Activated gamma-delta T cell treated with anti-CD3 and anti-CD28 coated beads, Interleukin-2, amount 50 U/mL, for 16 hours (primary cell): ENCODE results near the gene DAB2IP.

ENCODE experiments used
- DNase-seq: peaks from one replicate; pipeline ENCODE4 v3.0.0-alpha.2; 2020; ENCODE audit warnings: low read depth

The DAB2IP gene

GRCh38 chr9:121645003-121645402 lies 6.4 kb upstream of the DAB2IP start:
- DNase-seq, result no peak

DNA sequence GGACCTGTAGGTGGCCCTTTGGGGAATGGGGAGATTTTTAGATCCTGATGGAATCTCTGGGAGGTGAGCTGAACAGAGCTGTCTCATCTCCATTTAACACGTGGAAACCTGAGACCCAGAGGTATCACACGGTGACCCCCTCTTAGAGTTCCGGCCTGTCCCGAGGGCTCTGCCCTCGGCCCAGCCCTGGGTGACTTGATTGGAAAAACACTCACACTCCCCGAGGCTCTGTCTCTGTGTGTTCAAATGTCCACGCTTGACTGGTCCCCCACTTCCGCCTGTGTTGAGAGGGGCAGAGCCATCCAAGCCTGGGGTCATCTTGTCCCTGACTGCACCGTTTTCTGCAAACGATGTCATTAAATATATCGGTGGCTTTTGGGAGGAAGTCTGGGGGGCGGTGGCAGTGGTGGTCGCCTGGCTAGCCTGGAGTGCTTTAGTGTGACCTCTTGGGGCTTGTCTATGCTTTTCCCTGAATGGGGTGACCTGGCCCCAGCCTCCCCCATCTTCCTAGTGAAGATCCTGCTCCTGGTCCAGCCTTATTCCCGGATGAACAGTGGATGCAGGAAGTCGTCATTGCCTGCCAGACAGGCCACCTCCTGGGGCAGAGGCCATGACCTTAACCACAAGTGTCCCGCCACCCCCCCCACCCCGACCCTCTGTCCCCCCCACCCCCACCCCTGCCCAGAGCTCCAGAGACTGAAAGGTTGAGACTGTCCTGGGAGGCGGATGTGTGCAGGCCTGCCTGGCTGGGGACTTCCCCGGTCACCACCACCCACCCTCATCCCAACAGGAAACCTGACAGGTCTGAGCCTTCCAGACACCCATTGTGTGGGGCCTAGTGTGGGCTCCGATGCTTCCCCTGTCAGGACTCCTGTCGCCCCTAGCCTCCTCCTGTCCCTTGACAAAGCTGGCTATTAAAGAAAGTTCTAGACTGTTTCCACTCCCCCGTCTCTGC lies 5.3 kb upstream of the DAB2IP start:
- no peak for DNase-seq

GRCh38 chr9:121646992-121647391 lies 4.4 kb upstream of the DAB2IP start:
- no peak for DNase-seq

GRCh38 chr9:121648172-121648571 lies 3.3 kb upstream of the DAB2IP start:
- DNase-seq, result no peak

- DNase-seq, result no peak
Observed at GRCh38 chr9:121648799-121649198, 2.6 kb upstream of the DAB2IP start.

DNA sequence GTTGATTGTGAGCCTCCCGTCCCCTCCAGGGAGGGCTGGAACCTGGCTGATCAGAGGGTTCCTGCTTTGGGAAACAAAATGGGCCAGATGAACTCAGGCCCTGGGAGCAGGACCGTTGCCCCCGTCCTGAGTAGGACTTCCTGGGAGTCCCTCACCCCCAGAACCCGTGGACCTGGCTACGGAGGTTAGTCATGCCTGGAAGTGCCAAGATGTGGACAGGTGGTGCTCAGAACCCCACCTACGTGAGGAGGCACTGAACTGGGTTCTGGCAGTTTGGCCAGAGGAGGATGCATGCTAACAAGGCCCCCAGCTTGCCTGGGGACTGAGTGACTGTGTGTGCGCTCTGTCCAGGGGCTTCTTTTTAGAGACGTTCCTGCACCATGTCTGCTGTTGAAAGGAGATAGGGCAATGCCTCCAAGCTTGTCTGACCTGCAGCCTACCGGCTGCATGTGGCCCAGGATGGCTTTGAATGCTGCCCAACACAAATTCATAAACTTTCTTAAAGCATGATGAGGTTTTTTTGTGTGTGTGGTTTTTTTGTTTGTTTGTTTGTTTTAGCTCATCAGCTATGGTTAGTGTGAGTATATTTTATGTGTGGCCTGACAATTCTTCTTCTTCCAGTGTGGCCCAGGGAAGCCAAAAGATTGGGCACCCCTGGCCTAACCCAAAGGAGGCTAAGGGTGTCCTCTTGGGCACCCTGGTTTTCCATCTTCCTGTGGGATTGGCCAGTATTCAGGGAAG lies 1.8 kb upstream of the DAB2IP start:
- no peak for DNase-seq

DNA sequence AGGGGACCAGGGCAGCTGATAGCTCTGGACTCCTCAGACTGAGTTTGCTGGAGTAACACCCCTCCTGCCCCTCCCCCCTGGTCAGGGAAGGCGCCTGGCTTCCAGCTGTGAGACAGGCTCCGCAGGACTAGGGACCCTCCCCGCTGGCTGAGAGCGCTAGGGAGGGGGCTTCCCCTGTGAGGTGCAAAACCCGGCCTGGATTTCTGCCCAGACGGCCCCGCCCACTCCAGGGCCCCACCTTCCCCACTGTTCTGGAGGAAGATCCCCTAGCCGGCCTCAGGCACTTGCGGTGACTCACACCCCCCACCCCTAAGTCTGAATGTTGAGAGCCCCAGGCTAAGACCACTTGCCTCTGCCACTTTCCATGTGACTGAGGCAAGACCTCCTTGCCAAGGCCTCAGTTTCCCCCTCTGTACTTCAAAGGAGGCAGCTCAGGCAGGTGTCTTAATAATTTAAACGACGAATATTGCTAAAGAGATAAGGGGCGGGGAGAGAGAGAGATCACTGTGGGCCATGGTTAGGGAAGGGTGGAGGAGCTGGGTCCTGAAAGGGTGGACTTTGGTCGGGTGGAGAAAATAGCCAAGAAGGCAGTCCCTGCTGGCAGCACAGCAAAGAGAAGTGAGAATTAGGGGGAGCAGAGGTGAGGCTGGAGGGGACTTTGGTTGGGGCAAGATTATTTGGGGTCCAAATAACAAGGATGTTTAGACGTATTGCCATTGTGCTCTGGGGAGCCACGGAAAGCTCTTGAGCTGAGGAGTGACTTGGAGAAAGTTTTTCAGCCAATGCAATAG lies 1.0 kb upstream of the DAB2IP start:
- no peak for DNase-seq

DNA sequence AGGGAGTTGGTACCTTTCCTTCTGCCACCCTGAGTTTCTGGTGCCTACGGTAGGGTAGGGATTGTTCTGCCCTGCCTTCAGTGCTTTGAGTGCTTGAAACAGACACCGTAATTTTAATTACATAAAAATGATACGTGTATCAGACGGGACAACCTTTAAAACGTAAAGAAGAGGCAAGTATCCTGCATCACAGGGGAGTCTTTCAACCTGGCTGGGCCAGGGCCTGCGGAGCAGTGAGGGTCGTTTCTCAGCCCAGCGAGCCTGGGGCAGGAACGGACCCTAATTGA lies 483 bp upstream of the DAB2IP start:
- no peak for DNase-seq

GRCh38 chr9:121652021-121652837 lies 795 bp downstream of the DAB2IP start:
- DNase-seq, result no peak

DNA sequence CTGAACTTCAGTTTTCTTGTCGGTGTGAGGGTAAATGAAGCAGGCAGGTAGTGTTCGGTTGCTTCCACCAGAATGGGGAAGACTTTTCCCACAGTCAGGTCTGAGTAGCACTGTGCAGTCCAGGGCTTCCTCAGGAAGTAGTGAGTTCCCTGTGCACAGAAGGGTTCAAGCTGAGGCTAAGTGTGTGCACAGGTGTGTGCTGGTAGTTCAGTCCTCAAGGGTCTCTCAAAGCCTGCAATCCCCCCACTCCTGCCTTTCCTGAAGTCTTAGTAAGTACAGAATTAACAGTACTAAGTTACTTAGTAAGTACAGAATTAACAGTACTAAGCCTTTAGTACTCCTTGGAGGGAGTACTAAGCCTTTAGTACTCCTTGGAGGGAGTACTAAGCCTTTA lies 1.4 kb downstream of the DAB2IP start:
- DNase-seq, result no peak

GRCh38 chr9:121654499-121655140 lies 3.2 kb downstream of the DAB2IP start:
- DNase-seq, result no peak

DNA sequence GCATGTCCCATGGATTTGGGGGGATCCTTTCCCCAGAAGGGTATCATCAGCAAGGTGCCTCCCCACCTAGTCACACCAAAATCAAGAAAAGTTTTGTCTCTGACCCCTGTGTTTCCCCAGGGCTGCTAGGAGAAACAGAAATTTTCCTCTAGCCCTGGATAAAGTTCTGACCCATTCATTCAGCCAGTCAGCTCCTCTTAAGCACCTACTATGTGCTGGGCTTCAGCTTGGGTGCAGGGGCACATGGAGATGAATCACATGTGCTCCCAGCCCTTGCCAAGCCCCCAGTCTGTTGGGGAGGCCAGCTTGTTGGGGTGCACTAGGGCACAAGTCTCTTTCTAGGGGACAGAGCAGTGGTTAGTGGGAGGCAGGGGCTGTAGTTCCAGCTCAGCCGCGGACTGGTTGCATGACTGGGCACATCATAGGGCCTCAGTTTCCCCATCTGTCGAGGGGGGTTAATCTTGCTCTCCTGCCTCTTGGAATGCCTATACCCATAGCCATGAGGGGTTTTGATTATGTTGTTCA lies 3.9 kb downstream of the DAB2IP start:
- DNase-seq, result no peak

DNA sequence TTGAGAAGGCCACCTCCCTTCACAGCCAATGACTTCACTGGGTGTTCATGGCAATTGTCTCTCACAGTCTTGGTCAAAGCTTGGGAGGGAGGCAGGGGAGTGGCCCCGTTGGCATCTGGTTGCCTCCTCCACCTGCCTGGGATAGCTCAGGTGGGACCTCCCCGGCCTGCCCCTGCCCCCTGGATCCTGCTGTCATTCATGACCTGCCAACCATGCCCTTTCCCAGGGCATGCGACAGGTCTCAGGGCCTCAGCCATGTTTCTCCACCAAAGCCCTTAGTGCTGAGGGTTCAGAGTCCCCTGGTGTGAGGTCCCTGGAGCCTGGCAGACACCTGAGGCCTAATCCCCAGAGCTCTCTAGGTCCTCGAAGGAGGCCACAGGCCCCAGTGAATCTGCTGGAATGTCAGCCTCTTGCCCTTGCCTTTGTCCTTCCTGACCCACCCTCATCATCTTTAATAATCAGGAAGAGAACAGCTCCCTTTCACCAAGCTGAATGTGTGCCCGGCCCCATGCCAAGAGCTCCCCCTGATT lies 5.6 kb downstream of the DAB2IP start:
- DNase-seq, result no peak

GRCh38 chr9:121658166-121658565 lies 6.7 kb downstream of the DAB2IP start:
- no peak for DNase-seq

DNA sequence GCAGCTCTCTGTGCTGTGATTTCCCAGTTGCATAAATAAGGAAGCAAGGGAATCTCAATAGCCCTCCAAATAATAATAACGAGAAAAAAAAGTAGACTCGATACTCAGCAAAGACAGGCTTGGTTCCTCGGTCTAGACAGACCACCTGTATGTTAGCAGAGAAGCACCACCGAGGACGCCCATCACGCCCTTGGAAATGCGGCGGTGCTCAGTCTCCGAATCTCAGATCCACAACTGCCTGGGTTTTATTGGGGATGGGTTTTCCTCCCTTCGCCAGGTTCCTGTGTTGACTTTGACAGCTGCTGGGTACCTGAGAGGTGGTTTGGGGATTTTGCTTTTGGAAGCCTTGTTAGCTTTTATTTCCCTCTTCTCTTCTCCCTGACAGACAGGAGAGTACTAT lies 7.2 kb downstream of the DAB2IP start:
- no peak for DNase-seq

DNA sequence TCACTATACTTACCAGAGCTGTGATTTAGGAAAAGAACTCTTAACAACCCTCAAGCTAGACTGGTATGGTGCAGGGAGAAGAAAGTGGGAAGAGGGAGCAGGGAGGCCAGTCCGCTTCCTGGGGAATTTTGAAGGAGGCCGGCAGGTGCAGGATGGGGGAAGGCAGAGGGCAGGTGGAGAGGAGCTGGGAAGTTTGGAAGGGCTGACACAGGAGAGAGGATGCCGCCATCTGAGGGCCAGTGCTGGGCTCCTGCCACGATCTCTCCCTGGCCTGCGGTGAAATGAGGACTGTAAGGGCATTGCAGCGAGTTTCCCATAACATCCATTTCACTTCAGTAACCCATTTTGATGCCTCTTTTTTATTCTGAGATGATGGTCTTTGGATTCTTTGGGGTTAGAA lies 8.9 kb downstream of the DAB2IP start:
- no peak for DNase-seq

GRCh38 chr9:121660876-121661275 lies 9.4 kb downstream of the DAB2IP start:
- DNase-seq, result no peak

GRCh38 chr9:121661328-121661727 lies 9.9 kb downstream of the DAB2IP start:
- DNase-seq, result no peak

DNA sequence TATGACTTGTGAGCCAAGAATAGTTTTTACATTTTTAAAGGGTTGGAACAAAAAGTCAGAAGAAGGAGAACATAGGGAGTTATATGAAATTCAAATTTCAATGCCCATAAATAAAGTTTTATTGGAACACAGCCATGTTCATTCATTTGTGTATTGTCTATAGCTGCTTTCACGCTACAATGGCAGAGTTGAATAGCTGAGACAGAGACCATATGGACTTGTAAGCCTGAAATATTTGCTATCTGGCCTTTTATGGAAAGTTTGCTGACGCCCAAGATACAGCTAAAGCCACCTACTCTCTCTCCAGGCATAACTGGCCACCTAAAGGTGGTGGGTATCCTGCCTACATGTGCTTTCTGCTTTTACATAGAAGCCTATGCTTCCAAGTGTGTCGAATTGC lies 10.9 kb downstream of the DAB2IP start:
- DNase-seq, result no peak

DNA sequence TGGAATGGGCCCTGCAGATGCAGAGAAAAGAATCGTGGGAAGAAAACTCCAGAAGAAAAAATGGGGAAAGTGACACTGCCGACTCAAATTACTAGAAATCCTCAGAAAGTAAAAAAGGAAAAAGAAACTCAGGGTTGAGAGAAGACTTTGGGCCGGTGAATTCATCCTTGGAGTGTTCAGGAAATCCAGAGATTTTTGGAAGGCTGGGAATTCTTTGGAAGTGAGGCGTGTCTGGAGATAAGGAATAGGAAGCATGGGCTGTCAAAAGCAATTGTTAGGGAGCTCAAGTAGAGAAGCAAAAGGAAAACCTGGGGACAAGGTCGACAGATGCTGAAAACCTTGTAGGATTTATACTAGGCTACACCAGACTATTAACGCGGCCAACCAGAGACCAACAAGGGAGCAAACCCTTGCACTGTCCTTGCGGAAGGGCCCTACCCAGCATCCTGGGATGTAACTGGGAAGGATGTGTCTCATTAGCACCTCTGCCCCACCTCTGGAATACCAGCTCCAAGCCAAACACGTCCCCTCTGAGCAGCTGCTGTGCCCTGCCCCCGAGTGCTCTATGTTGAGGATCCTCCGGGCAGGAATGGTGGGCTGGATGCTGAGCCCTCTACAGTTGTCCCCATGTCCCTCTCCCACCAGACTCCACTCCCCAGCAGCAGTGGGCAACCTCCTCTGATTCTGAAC lies 11.6 kb downstream of the DAB2IP start:
- no peak for DNase-seq
